Endothelial cell (in vitro differentiated cells): Measurements from ENCODE around the gene ODAM. TPM values are rescaled to one million over a fixed set of nuclear protein-coding genes. Genes with fewer than 3 reads are reported as not detected.

Experiments used
- DNase-seq: peaks from one replicate; pipeline ENCODE4 v3.0.0; 2021; ENCODE audit warnings: low spot score
- H3K27ac Mint-ChIP-seq: one replicate; pipeline ENCODE4 v1.8.0; 2021; ENCODE audit warnings: mixed read lengths, inconsistent platforms; ENCODE audit not compliant: unreplicated experiment
- H3K27me3 Mint-ChIP-seq: one replicate; pipeline ENCODE4 v1.8.0; 2021; ENCODE audit warnings: mild to moderate bottlenecking, moderate library complexity, mixed read lengths, inconsistent platforms; ENCODE audit not compliant: unreplicated experiment
- H3K36me3 Mint-ChIP-seq: one replicate; pipeline ENCODE4 v1.8.0; 2021; ENCODE audit warnings: mild to moderate bottlenecking, low read depth, mixed read lengths, inconsistent platforms; ENCODE audit not compliant: unreplicated experiment
- H3K4me1 Mint-ChIP-seq: one replicate; pipeline ENCODE4 v1.8.0; 2021; ENCODE audit warnings: mild to moderate bottlenecking, mixed read lengths, inconsistent platforms; ENCODE audit not compliant: unreplicated experiment
- H3K4me3 Mint-ChIP-seq: one replicate; pipeline ENCODE4 v1.8.0; 2021; ENCODE audit warnings: mild to moderate bottlenecking, mixed read lengths, inconsistent platforms; ENCODE audit not compliant: unreplicated experiment
- H3K9me3 Mint-ChIP-seq: one replicate; pipeline ENCODE4 v1.8.0; 2021; ENCODE audit warnings: mixed read lengths, inconsistent platforms; ENCODE audit not compliant: unreplicated experiment
- CTCF ChIP-seq: fragments of 200-600 bp; sonication (generic); IDR thresholded peaks from one replicate; pipeline ENCODE4 v1.5.0; 2021; ENCODE audit warnings: antibody characterized with exemption; ENCODE audit not compliant: unreplicated experiment
- total RNA-seq: library from RNA; stranded (reverse); fragmentation: NEBNext Ultra II Directional; extraction: Animal tissue kit (Norgen Biotek cat#: 25700); gene quantifications from one replicate; pipeline ENCODE4 v1.2.1, GENCODE V29; 2021; ENCODE audit not compliant: unreplicated experiment

The ODAM gene
- total RNA-seq, 1 donor from 2014 or later = not detected

GRCh38 chr4:70243091-70243490, 47.6 kb downstream of the ODAM start:
- no peaks in the 10 kb centered on the region for H3K9me3 Mint-ChIP-seq
- no peaks in the 10 kb centered on the region for H3K27me3 Mint-ChIP-seq

GRCh38 chr4:70251250-70251944, 55.9 kb downstream of the ODAM start:
- no peak for TF ChIP-seq CTCF
- Mint-ChIP-seq H3K36me3 (no peaks in the 10 kb centered on the region), H3K4me1 (no peaks in the 10 kb centered on the region), H3K4me3 (no peak overlapping the region), H3K27ac (no peak overlapping the region), H3K9me3 (no peaks in the 10 kb centered on the region), H3K27me3 (no peaks in the 10 kb centered on the region)
- DNase-seq = no peak

More at GRCh38 chr4:70243091-70243490, 47.6 kb downstream of the ODAM start:
- no peak for DNase-seq
- Mint-ChIP-seq H3K36me3 (no peaks in the 10 kb centered on the region), H3K4me1 (no peaks in the 10 kb centered on the region), H3K4me3 (no peak overlapping the region), H3K27ac (no peak overlapping the region)
- TF ChIP-seq CTCF = no peak

GRCh38 chr4:70251945-70252277, 56.4 kb downstream of the ODAM start:
- Mint-ChIP-seq H3K36me3 (no peaks in the 10 kb centered on the region), H3K9me3 (no peaks in the 10 kb centered on the region), H3K4me1 (no peaks in the 10 kb centered on the region), H3K4me3 (no peak overlapping the region), H3K27me3 (no peaks in the 10 kb centered on the region), H3K27ac (no peak overlapping the region)
- TF ChIP-seq CTCF = no peak
- no peak for DNase-seq

Other genes with a start within 250 kb of the ODAM start
- gene CSN2, start 230.0 kb upstream of the ODAM start, total RNA-seq = not detected
- gene STATH, start 199.8 kb upstream of the ODAM start, total RNA-seq = not detected
- not detected for gene HTN3, start 167.3 kb upstream of the ODAM start, total RNA-seq
- gene HTN1, start 145.3 kb upstream of the ODAM start, total RNA-seq = not detected
- not detected for gene PRR27, start 41.5 kb upstream of the ODAM start, total RNA-seq
- gene FDCSP, start 30.4 kb downstream of the ODAM start, total RNA-seq = not detected
- not detected for gene CSN3, start 46.9 kb downstream of the ODAM start, total RNA-seq
- gene CABS1, start 139.3 kb downstream of the ODAM start, total RNA-seq = not detected
- gene SMR3A, start 165.0 kb downstream of the ODAM start, total RNA-seq = not detected
- gene SMR3B, start 187.4 kb downstream of the ODAM start, total RNA-seq = 1.1 TPM
- gene OPRPN, start 202.2 kb downstream of the ODAM start, total RNA-seq = not detected